HK-2 (cell line): Measurements from ENCODE around the gene ZNF432.

Source experiments
- DNase-seq: peaks from one replicate; pipeline ENCODE4 v3.0.0-alpha.2; 2018; ENCODE audit not compliant: unreplicated experiment

Gene ZNF432

DNA sequence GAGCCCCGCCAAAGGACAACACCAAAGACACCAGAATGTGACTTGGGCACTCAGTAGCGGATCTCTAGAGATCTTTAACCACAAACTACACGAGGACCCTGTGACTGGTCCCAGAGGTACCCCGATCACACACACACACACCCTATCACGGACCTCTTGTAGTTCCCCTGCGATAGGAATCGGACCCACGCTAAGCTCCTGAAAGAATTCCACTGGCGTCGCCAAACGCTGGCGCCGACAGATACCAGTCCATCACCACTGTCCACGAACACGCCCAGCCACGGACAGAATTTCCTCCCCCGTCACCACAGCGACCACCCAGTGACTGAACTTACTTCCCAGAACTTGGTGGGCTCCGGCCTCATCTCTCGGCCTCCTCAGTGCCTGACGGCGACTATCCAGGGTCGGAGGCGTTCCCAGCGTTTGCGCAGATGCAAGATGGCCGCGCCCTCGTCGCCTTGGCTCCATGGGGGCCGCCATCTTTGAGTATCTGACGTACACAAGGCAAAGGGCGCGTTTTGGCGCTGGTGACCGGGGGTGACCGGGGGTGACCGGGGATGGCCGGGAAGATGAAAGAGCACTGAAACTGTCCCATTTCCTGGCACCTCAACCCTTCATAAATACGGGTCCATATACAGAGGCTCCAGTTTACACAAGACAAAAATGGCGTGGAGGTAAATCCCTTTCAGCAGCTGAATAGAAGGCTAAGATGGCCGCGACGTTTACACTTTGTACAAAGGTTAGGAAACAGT, 40.7 kb downstream of the ZNF432 start, which contains the start of gene ZNF615:
Gene ZNF615, minus strand, starts transcription at position 406 of the 752 bp plus-strand sequence. CDS start 4,500 bp downstream, outside the sequence.
- peak; percentile 84 for DNase-seq

DNA sequence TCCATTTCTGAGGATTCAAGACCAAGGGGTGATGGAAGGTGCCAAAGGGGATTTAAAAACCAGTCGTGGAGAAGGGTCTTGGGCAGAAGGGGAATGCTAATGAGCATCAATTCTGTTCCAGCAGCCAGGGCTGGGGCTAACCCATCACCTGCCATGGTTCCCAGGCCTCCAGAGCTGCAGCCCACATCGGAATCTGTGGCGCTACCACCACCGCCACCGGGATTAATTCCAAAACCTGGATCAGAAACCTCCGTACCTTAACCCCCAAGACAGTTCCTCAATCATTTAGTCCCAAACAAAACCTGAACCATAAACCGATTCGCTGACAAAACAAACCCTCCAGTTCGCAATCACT, 41.2 kb downstream of the ZNF432 start:
- DNase-seq = peak; percentile 15

DNA sequence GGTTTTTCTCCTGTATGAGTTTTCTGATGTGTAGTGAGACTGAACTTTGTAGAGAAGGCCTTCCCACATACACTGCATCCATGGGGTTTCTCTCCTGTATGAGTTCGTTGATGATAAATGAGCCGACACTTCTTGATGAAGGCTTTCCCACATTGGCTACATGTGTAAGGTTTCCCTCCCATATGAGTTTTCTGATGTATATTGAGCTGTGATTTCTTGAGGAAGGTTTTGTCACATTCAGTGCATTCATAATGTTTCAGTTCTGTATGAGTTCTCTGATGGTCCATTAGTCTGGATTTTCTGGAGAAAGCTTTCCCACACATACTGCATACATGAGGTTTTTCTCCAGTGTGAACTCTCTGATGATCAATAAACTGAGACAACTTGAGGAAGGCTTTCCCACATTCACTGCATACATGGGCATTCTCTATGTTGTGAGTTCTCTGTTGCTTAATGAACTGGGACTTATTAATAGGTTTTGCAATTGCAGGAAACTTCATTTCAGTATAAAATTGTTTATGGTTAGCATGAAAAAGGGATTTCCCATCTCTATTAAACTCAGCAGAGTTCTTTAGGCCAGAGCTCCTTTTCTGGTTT, 54.5 kb downstream of the ZNF432 start:
- no peak for DNase-seq

DNA sequence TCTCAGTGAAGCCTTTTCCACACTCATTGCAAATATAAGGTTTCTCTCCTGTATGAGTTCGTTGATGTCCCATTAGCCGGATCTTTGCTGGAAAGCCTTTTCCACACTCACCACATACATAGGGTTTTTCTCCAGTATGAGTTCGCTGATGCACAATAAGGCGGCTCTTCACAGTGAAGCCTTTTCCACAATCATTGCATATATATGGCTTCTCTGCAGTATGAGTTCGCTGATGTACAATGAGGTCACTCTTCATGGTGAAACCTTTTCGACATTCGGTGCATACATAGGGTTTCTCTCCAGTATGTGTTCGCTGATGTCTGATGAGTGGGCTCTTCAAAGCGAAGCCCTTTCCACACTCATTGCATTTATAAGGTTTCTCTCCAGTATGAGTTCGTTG, 55.2 kb downstream of the ZNF432 start:
- no peak for DNase-seq

DNA sequence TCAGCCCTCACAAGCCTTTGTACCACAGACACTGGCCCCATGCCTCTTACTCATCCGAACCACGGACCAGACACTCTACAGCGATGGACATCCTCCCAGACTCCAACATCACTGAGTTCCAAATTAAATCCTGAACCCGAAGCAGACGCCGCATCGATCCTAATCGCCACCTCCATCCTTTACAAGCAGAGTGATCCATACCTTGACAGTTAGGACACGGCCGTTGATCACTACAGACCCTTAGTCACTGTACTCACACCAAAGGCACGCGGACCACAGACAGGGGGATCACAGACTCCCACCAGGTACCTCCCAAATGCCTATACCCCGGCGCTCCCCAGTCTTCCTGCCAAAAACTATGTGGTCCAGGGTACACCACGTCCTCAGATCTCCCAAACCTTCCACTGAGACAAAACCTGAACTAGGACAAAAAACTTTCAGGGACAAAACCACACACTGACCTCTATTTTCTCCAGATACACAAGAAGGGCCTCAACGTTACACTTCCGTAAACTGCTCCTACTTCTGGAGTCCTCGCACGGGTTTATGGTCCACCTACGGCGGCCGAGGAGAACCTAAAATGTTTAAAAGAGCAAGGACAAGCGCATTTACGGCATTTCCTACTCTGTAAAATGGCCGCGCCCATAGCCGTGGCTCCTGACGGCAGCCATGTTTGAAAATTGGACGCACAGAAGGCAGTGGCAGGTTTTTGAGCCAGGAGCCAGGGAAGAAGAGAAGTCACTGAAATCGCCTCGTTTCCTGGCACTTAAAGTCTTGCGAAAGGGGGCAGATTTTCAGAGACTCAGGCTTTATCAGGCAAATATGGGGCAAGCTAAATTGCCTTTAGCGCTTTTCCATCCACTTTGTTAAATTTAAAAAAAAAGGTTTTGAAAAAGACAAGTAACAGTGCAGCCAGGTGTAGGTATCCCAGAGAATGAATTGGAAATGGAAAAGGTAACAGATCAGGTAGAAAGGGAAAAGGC, 62.0 kb downstream of the ZNF432 start, which contains the start of gene ZNF350:
Gene ZNF350, minus strand, starts transcription at position 532 of the 983 bp plus-strand sequence. CDS start 12,480 bp downstream, outside the sequence.
- DNase-seq = peak; percentile 91

DNA sequence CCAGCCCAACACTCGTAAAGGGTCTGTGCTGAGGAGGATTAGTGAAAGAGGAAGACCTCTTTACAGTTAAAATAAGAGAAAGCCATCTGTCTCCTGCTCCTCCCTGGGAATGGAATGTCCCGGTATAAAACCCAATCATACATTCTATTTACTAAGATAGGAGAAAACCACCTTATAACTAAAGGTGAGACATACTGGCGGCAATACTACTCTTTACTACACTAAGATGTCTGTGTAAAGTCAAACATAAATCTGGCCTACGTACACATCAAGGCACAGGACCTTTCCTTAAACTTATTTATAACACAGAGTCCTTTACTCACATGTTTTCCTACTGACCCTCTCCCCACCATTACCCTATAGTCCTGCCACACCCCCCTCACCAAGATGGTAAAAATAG, 65.3 kb downstream of the ZNF432 start:
- DNase-seq = no peak
